Testis (tissue), 2 donors: ENCODE measurements around the gene LTB.

Experiments
- POLR2A ChIP-seq: fragments of 450-650 bp; IDR thresholded peaks from one replicate; pipeline ENCODE4 v1.6.1; 2017; ENCODE audit warnings: antibody characterized with exemption, mild to moderate bottlenecking, moderate library complexity
- TF ChIP-seq, protein P1 (sequence below), 3 experiments: fragments of 450-650 bp in 2 of 3; fragments of 200-600 bp in 1 of 3; sonication (generic) in 1 of 3; IDR thresholded peaks; one replicate each; pipeline ENCODE4 v1.5.1; 2016 to 2019; ENCODE audit warnings: antibody characterized with exemption in 3 of 3, mild to moderate bottlenecking in 2 of 3, moderate library complexity in 1 of 3

DNA sequence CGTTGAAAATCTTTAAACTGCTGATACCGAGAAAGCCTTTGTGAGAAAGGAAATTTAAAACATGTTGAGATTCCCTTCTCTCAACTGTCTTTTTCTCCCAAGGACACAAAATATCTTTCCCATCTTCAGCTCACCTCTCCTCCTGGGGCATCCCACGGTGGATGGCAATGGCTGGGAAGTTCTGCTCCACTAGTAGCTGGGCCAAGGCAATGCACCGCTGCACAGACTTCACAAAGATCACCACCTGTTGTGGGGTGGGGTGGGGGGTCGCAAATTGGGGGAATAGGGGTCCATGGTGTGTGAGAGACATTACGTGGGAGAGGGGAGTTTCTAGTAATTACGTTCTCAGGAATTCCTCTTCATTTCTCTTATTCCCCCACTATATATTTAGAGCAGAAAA lies 51.1 kb downstream of the LTB start:
- TF ChIP-seq, protein P1, sequence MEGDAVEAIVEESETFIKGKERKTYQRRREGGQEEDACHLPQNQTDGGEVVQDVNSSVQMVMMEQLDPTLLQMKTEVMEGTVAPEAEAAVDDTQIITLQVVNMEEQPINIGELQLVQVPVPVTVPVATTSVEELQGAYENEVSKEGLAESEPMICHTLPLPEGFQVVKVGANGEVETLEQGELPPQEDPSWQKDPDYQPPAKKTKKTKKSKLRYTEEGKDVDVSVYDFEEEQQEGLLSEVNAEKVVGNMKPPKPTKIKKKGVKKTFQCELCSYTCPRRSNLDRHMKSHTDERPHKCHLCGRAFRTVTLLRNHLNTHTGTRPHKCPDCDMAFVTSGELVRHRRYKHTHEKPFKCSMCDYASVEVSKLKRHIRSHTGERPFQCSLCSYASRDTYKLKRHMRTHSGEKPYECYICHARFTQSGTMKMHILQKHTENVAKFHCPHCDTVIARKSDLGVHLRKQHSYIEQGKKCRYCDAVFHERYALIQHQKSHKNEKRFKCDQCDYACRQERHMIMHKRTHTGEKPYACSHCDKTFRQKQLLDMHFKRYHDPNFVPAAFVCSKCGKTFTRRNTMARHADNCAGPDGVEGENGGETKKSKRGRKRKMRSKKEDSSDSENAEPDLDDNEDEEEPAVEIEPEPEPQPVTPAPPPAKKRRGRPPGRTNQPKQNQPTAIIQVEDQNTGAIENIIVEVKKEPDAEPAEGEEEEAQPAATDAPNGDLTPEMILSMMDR (IDR thresholded peaks at IDR 0.05) = no peak
- no peak for TF ChIP-seq POLR2A
